Subcutaneous adipose tissue (tissue), 4 donors: ENCODE measurements around the gene OR2M3. TPM values are rescaled to one million over a fixed set of nuclear protein-coding genes. Genes with fewer than 3 reads are reported as not detected.

Experiments used
- total RNA-seq, 4 donors: library from RNA; depleted of rRNA; stranded (reverse); fragments of >200 nt; gene quantifications; one replicate each; pipeline ENCODE4 v1.1.0, GENCODE V29; 2016
- TF ChIP-seq, protein P1 (sequence below): fragments of 450-650 bp; IDR thresholded peaks from one replicate; pipeline ENCODE4 v1.5.1; 2016; ENCODE audit warnings: low read depth, mild to moderate bottlenecking, control low read depth, antibody characterized with exemption, moderate library complexity

Gene OR2M3
- total RNA-seq, 4 donors from 2014 or later, result not detected

DNA sequence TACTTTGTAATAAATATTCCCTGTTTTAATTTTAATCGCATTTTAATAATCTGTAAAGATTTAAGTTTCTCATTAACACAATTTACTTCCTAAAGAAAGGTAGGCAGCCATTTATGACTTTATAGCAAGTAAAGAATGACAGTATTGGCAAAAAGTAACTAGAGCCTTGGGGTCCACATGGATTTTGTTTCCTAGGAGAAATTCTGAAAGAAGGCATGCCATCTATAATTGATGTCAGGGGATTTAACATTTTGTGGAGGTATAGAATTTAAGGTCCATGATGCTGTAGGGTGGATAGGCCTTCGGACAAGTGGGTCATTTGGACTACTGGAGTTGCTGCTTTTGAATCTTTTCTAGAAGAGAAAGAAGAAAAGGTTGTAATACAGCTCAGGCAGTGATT lies 34.1 kb downstream of the OR2M3 start, which contains the start of gene OR2M4:
Gene OR2M4 (plus strand): TSS at position 301 of the 400 bp plus-strand sequence. CDS start 7,512 bp downstream, outside the sequence.
- TF ChIP-seq, protein P1, sequence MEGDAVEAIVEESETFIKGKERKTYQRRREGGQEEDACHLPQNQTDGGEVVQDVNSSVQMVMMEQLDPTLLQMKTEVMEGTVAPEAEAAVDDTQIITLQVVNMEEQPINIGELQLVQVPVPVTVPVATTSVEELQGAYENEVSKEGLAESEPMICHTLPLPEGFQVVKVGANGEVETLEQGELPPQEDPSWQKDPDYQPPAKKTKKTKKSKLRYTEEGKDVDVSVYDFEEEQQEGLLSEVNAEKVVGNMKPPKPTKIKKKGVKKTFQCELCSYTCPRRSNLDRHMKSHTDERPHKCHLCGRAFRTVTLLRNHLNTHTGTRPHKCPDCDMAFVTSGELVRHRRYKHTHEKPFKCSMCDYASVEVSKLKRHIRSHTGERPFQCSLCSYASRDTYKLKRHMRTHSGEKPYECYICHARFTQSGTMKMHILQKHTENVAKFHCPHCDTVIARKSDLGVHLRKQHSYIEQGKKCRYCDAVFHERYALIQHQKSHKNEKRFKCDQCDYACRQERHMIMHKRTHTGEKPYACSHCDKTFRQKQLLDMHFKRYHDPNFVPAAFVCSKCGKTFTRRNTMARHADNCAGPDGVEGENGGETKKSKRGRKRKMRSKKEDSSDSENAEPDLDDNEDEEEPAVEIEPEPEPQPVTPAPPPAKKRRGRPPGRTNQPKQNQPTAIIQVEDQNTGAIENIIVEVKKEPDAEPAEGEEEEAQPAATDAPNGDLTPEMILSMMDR, result no peak

DNA sequence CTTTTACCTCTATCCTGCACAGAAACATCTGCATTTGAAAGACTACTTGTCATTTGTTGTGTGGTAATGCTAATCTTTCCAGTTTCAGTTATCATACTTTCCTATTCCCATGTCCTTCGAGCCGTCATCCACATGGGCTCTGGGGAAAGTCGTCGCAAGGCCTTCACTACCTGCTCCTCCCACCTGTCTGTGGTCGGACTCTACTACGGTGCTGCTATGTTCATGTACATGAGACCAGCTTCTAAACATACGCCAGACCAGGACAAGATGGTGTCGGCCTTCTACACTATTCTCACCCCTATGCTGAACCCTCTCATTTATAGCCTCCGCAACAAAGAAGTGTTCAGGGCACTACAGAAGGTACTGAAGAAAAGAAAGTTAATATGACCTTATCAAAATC lies 42.4 kb downstream of the OR2M3 start:
- TF ChIP-seq, protein P1, result no peak

DNA sequence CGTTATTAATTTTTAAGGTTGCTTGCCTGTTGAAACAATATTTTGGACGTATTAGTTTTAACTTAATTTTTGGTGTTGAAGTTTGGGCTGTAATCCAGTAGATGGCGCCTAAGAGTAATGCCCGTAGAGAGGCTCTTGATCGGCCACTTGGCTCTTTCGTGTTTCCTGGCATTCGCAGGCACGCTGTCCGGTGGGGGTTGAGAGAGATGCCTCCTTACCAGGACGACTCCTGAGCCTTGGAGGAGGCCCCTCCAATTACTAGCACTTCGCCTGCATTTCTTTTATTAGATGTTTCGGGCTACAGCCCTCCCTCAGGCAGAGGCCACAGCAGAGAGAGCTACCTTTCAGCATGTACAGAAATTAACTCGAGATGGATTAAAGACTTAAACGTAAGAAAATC lies 46.1 kb downstream of the OR2M3 start:
- TF ChIP-seq, protein P1, result no peak

Other genes starting within 250 kb of the OR2M3 start
- gene OR2L8, start 248.4 kb upstream of the OR2M3 start, total RNA-seq, result not detected
- under 1 TPM in 1 of 4 donors, not detected in 3; 0.34 TPM for gene OR2AK2, start 232.0 kb upstream of the OR2M3 start, total RNA-seq
- gene OR2L5, start 183.6 kb upstream of the OR2M3 start, total RNA-seq, result under 1 TPM in 3 of 4 donors, not detected in 1; 0.22 to 0.65 (median 0.38) TPM
- under 1 TPM in 1 of 4 donors, not detected in 3; 0.19 TPM for gene OR2L2, start 167.2 kb upstream of the OR2M3 start, total RNA-seq
- gene OR2L3, start 150.4 kb upstream of the OR2M3 start, total RNA-seq, result not detected
- not detected for gene OR2L13, start 102.1 kb upstream of the OR2M3 start, total RNA-seq
- not detected for gene OR2M5, start 52.1 kb upstream of the OR2M3 start, total RNA-seq
- not detected for gene OR2M2, start 22.4 kb upstream of the OR2M3 start, total RNA-seq
- not detected for gene OR2M4, start 34.2 kb downstream of the OR2M3 start, total RNA-seq
- not detected for gene OR2T33, start 80.7 kb downstream of the OR2M3 start, total RNA-seq
- not detected for gene OR2T12, start 106.2 kb downstream of the OR2M3 start, total RNA-seq
- gene OR2M7, start 127.3 kb downstream of the OR2M3 start, total RNA-seq, result not detected
- gene OR14C36, start 151.5 kb downstream of the OR2M3 start, total RNA-seq, result not detected
- gene OR2T4, start 164.4 kb downstream of the OR2M3 start, total RNA-seq, result not detected
- gene OR2T6, start 178.5 kb downstream of the OR2M3 start, total RNA-seq, result not detected
- gene OR2T1, start 205.8 kb downstream of the OR2M3 start, total RNA-seq, result not detected
- gene OR2T2, start 248.4 kb downstream of the OR2M3 start, total RNA-seq, result not detected